Left colon (tissue), 2 donors: ENCODE data around the gene RNU5D-1. TPM values are rescaled to one million over a fixed set of nuclear protein-coding genes. Genes with fewer than 3 reads are reported as not detected.

Source experiments
- ATAC-seq: fragments of 200-7000 bp; cut with Tn5 transposase; one replicate; pipeline ENCODE4 v1.9.1; 2020; ENCODE audit warnings: mild to moderate bottlenecking, moderate library complexity
- DNase-seq, 2 donors: peaks; one replicate each; pipeline ENCODE4 v3.0.0-alpha.2; 2020
- intact Hi-C, 2 donors: fragments of 100-400 bp; cut with DNase I in 1 of 2; cut with micrococcal nuclease in 1 of 2; formaldehyde crosslinking; loops; one replicate each; pipeline versions ENCODE4 v1.11.2 to v1.14.0; 2022; cut with DNase I, micrococcal nuclease
- total RNA-seq, 2 donors: library from RNA; stranded (reverse); fragmentation: NEBNext Ultra II Directional; extraction: Animal tissue kit (Norgen Biotek cat#: 25700); gene quantifications; one replicate each; pipeline ENCODE4 v1.2.1, GENCODE V29; 2021
- donor health status: DM: no; HTN: no; CAD: no.
- donor health status: DM: yes; HTN: yes; CAD: no.

Gene RNU5D-1
- total RNA-seq, 2 donors from 2014 or later, result not detected

- ATAC-seq, result no peak
- DNase-seq, result no peak
- intact Hi-C loops, result no loop called here
Observed at GRCh38 chr1:44682883-44683265, 48.1 kb downstream of the RNU5D-1 start.

GRCh38 chr1:44681905-44682882 lies 48.8 kb downstream of the RNU5D-1 start:
- intact Hi-C loops, result no loop called here
- ATAC-seq (peak; percentile 51), DNase-seq (no peak)

Other genes starting within 250 kb of the RNU5D-1 start
- gene TMEM53, start 56.7 kb downstream of the RNU5D-1 start, total RNA-seq, result 10 to 100 TPM; 31.3 to 35.7 TPM
- 1 to 10 TPM; 1.1 to 2.3 TPM for gene ARMH1, start 56.5 kb downstream of the RNU5D-1 start, total RNA-seq
- 1 to 10 TPM; 2.6 to 9.1 TPM for gene KIF2C, start 8.7 kb upstream of the RNU5D-1 start, total RNA-seq
- 1,000 to 10,000 TPM; 1,280 to 1,342 TPM for gene RPS8, start 44.4 kb upstream of the RNU5D-1 start, total RNA-seq
- gene BEST4, start 57.0 kb upstream of the RNU5D-1 start, total RNA-seq, result 100 to 1,000 TPM; 113 to 120 TPM
- gene PLK3, start 69.2 kb upstream of the RNU5D-1 start, total RNA-seq, result 10 to 100 TPM in 1 of 2 donors, 1 to 10 TPM in 1; 8.1 to 10.4 TPM
- under 1 TPM; 0.40 to 0.47 TPM for gene DYNLT4, start 76.2 kb upstream of the RNU5D-1 start, total RNA-seq
- 1 to 10 TPM; 2.4 to 2.9 TPM for gene BTBD19, start 77.4 kb upstream of the RNU5D-1 start, total RNA-seq
- under 1 TPM; 0.34 to 0.47 TPM for gene PTCH2, start 112.1 kb upstream of the RNU5D-1 start, total RNA-seq